Loucy (cell line): ENCODE measurements around the gene FTL.

Experiments used
- H2AFZ ChIP-seq: fragments of 200-600 bp; sonication (generic); 2 replicates; pipeline ENCODE4 v1.6.0; 2016; ENCODE audit warnings: antibody characterized with exemption, mild to moderate bottlenecking, low read length, moderate library complexity
- H3F3A ChIP-seq: fragments of 200-600 bp; 2 replicates; pipeline ENCODE4 v1.6.0; 2016; ENCODE audit warnings: antibody characterized with exemption, low read depth, mild to moderate bottlenecking
- H3K27me3 ChIP-seq: fragments of 200-600 bp; sonication (generic); 2 replicates; pipeline ENCODE4 v1.6.1; 2014; ENCODE audit warnings: low read length, mild to moderate bottlenecking; ENCODE audit not compliant: insufficient read depth, poor library complexity, severe bottlenecking
- H3K36me3 ChIP-seq: fragments of 200-600 bp; sonication (generic); 2 replicates; pipeline ENCODE4 v1.6.1; 2016; ENCODE audit warnings: low read length; ENCODE audit not compliant: insufficient read depth
- H3K4me1 ChIP-seq: fragments of 200-600 bp; sonication (generic); 2 replicates; pipeline ENCODE4 v1.5.1; 2014; ENCODE audit warnings: low read length, mild to moderate bottlenecking; ENCODE audit not compliant: insufficient read depth, poor library complexity, severe bottlenecking
- H3K4me2 ChIP-seq: fragments of 200-600 bp; sonication (generic); 2 replicates; pipeline ENCODE4 v1.6.0; 2014; ENCODE audit warnings: antibody characterized with exemption, low read length, low read depth, mild to moderate bottlenecking; ENCODE audit not compliant: poor library complexity, severe bottlenecking
- H3K4me3 ChIP-seq: fragments of 200-600 bp; sonication (generic); 2 replicates; pipeline ENCODE4 v1.5.1; 2014; ENCODE audit warnings: low read length, mild to moderate bottlenecking, mixed read lengths; ENCODE audit not compliant: poor library complexity, severe bottlenecking
- H3K79me2 ChIP-seq: fragments of 200-600 bp; sonication (generic); 2 replicates; pipeline ENCODE4 v1.6.1; 2014; ENCODE audit warnings: low read length; ENCODE audit not compliant: insufficient read depth
- H3K9ac ChIP-seq: fragments of 200-600 bp; sonication (generic); 2 replicates; pipeline ENCODE4 v1.6.0; 2014; ENCODE audit warnings: mild to moderate bottlenecking, low read depth, low read length, moderate library complexity; ENCODE audit not compliant: poor library complexity, severe bottlenecking
- H3K9me2 ChIP-seq: fragments of 200-600 bp; sonication (generic); replicated peaks from 2 replicates; pipeline ENCODE4 v1.6.1; 2016; ENCODE audit warnings: low read depth, low read length, mixed read lengths
- H3K9me3 ChIP-seq: fragments of 200-600 bp; sonication (generic); 2 replicates; pipeline ENCODE4 v1.6.1; 2014; ENCODE audit warnings: mild to moderate bottlenecking, antibody characterized with exemption, low read length, low read depth; ENCODE audit not compliant: insufficient read depth
- H4K20me1 ChIP-seq: fragments of 200-600 bp; sonication (generic); 2 replicates; pipeline ENCODE4 v1.6.0; 2014; ENCODE audit warnings: antibody characterized with exemption, low read length, mild to moderate bottlenecking; ENCODE audit not compliant: insufficient read depth, poor library complexity, severe bottlenecking
- EZH2phosphoT487 ChIP-seq: fragments of 200-600 bp; IDR thresholded peaks from 2 replicates; pipeline ENCODE4 v1.6.1; 2018; ENCODE audit warnings: antibody characterized with exemption, mild to moderate bottlenecking, moderate library complexity, borderline replicate concordance
- TF ChIP-seq, protein P1 (sequence below): fragments of 200-600 bp; sonication (generic); conservative IDR thresholded peaks from 2 replicates; pipeline ENCODE4 v1.5.1; 2014; ENCODE audit warnings: mild to moderate bottlenecking, antibody characterized with exemption, low read length

FTL gene

DNA sequence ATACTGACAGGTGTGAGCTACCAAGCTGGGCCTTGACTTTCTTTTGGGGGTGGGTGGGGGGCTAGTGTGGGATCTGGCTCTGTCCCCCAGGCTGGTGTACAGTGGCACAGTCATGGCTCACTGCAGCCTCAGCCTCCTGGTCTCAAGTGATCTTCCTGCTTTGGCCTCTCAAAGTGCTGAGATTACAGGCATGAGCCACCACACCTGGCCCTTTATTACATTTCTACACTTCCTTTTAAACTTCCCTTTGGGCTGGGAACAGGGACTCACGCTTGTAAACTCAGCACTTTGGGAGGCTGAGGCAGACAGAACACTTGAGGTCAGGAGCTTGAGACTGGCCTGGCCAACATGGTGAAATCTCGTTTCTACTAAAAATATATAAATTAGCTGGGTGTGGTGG lies 12.0 kb downstream of the FTL start:
- Histone ChIP-seq H3F3A (no peaks in the 10 kb centered on the region), H4K20me1 (no peaks in the 10 kb centered on the region), H3K27me3 (no peaks in the 10 kb centered on the region), H3K4me3 (no peak overlapping the region), H3K9me3 (no peaks in the 10 kb centered on the region), H3K36me3 (peaks cover 6% of the 10 kb centered on the region; the same call in 1 of the 2 replicates), H3K4me1 (no peaks in the 10 kb centered on the region), H3K4me2 (no peak overlapping the region), H3K9ac (no peak overlapping the region), H3K9me2 (no peaks in the 10 kb centered on the region), H3K79me2 (no peaks in the 10 kb centered on the region), H2AFZ (no peak overlapping the region)
- no peak for TF ChIP-seq EZH2phosphoT487
- TF ChIP-seq, protein P1, sequence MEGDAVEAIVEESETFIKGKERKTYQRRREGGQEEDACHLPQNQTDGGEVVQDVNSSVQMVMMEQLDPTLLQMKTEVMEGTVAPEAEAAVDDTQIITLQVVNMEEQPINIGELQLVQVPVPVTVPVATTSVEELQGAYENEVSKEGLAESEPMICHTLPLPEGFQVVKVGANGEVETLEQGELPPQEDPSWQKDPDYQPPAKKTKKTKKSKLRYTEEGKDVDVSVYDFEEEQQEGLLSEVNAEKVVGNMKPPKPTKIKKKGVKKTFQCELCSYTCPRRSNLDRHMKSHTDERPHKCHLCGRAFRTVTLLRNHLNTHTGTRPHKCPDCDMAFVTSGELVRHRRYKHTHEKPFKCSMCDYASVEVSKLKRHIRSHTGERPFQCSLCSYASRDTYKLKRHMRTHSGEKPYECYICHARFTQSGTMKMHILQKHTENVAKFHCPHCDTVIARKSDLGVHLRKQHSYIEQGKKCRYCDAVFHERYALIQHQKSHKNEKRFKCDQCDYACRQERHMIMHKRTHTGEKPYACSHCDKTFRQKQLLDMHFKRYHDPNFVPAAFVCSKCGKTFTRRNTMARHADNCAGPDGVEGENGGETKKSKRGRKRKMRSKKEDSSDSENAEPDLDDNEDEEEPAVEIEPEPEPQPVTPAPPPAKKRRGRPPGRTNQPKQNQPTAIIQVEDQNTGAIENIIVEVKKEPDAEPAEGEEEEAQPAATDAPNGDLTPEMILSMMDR: no peak

DNA sequence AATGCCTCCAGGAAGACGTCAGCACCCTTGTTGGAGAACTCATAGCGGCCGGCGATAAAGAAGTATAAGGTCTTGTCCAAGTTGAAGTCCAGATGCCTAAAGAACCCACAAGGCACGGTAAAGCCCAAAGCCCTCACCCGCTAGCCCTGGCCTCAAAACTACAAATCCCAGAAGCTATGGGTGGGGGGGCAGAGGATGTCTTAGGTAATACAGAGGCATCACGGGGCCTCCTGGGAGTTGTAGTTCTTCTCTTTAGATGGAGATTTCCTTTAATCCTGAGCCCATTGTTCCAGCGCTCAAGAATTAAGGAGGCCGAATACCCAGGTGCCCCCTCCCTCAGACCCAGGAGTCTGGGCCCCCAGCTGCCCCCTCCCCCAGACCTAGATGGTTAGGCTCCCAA lies 17.2 kb downstream of the FTL start:
- H4K20me1 ChIP-seq: no peaks in the 10 kb centered on the region
- H3K36me3 ChIP-seq: no peaks in the 10 kb centered on the region; the same call in 1 of the 2 replicates
- no peak overlapping the region for H3K4me2 ChIP-seq
- H3F3A ChIP-seq: no peaks in the 10 kb centered on the region
- no peak for TF ChIP-seq EZH2phosphoT487
- H3K4me1 ChIP-seq: no peaks in the 10 kb centered on the region
- H2AFZ ChIP-seq: no peak overlapping the region
- H3K9me3 ChIP-seq: no peaks in the 10 kb centered on the region
- H3K4me3 ChIP-seq: no peak overlapping the region
- H3K79me2 ChIP-seq: no peaks in the 10 kb centered on the region
- no peak overlapping the region for H3K9ac ChIP-seq
- H3K9me2 ChIP-seq: no peaks in the 10 kb centered on the region
- H3K27me3 ChIP-seq: no peaks in the 10 kb centered on the region

DNA sequence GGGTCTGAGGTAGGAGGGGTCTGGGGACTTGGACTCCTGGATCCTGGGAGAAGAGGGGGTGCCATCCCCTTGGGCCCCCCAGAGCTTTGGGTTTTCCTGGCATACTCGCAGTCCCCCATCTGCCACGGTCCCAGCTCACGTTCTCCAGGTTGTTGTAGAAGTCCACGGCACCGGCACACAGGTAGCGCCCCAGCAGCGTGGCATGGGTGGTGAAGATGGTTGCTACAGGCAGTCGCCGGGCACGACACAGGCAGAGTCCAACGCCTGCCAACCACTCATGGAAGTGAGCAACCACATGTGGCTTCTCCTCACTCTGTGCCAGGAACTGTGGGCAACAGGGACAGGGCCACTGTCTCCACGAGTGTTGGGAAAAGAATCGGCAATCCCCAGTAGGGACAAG lies 20.6 kb downstream of the FTL start:
- Histone ChIP-seq H3K79me2 (peaks cover 8% of the 10 kb centered on the region; the same call in 1 of the 2 replicates), H3K4me3 (no peak overlapping the region), H3K9ac (no peak overlapping the region), H3K36me3 (no peaks in the 10 kb centered on the region; the same call in 1 of the 2 replicates), H3K9me3 (no peaks in the 10 kb centered on the region), H3K4me2 (no peak overlapping the region), H3K27me3 (no peaks in the 10 kb centered on the region), H3K9me2 (no peaks in the 10 kb centered on the region), H3F3A (no peaks in the 10 kb centered on the region), H4K20me1 (no peaks in the 10 kb centered on the region), H2AFZ (no peak overlapping the region), H3K4me1 (no peaks in the 10 kb centered on the region)
- TF ChIP-seq, protein P1: no peak
- TF ChIP-seq EZH2phosphoT487: no peak

DNA sequence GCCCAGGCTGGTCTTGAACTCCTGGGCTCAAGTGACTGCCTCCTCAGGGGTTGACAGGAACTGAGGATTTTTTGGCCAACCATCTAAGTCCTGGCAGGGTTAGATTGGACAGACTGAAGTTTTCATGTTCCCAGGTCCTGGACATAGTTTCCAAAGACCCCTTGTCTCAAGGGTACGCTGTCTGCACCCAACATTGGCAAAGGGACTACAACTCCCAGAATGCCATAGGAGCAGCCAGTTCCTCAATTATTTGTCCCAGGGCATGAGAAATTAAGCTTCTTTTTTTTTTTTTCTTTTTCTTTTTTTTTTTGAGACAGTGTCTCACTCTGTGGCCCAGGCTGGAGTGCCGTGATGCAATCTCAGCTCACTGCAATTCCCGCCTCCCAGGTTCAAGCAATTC lies 21.1 kb downstream of the FTL start:
- TF ChIP-seq, protein P1: no peak
- TF ChIP-seq EZH2phosphoT487: no peak
- H3K4me3 ChIP-seq: no peak overlapping the region
- H3K36me3 ChIP-seq: no peaks in the 10 kb centered on the region; the same call in 1 of the 2 replicates

More for the DNA sequence above, 21.1 kb downstream of the FTL start:
- H3K79me2 ChIP-seq: peaks cover 13% of the 10 kb centered on the region; the same call in 1 of the 2 replicates
- no peak overlapping the region for H3K4me2 ChIP-seq
- no peak overlapping the region for H3K9ac ChIP-seq
- no peaks in the 10 kb centered on the region for H3K9me2 ChIP-seq
- no peaks in the 10 kb centered on the region for H3K9me3 ChIP-seq
- no peaks in the 10 kb centered on the region for H3K27me3 ChIP-seq
- peaks cover 3% of the 10 kb centered on the region for H4K20me1 ChIP-seq
- peaks cover 3% of the 10 kb centered on the region for H3K4me1 ChIP-seq
- H3F3A ChIP-seq: no peaks in the 10 kb centered on the region
- no peak overlapping the region for H2AFZ ChIP-seq
